ENCODE measurements around the gene BUD23. TPM values are rescaled to one million over a fixed set of nuclear protein-coding genes. Genes with fewer than 3 reads are reported as not detected.
A peak's percentile ranks its signal among the peaks of the same experiment; 100 is the strongest.

BUD23 gene
- total and polyA plus RNA-seq, 2 donors (not counting 3 experiments of a cell fraction or from before 2014, with no cell fraction given): 62.1 to 64.6 TPM

- Histone ChIP-seq H3K27me3 (ENCODE audit: control insufficient read depth in 2 of 2, insufficient read depth in 2 of 2, low read length in 2 of 2) (no peaks in the 10 kb centered on the region), H3K9me1 (replicated peaks; ENCODE audit: control insufficient read depth, extremely low read depth, insufficient read depth, low read length) (no peaks in the 10 kb centered on the region), H3K79me2 (ENCODE audit: control insufficient read depth, insufficient read depth, low read length) (no peaks in the 10 kb centered on the region), H3K36me3 (ENCODE audit: control insufficient read depth in 2 of 2, extremely low read depth in 1 of 2, insufficient read depth in 2 of 2, low read length in 2 of 2) (no peaks in the 10 kb centered on the region), H3K9ac (replicated peaks; ENCODE audit: extremely low read depth, insufficient read depth, low read length) (no peak overlapping the region), H3K27ac (ENCODE audit: insufficient read depth, low read depth, low read length) (no peak overlapping the region), H3K4me2 (ENCODE audit: insufficient read depth, low read length) (no peak overlapping the region), H3K4me1 (ENCODE audit: control insufficient read depth, extremely low read depth, insufficient read depth, low read length) (peaks cover 5% of the 10 kb centered on the region), H4K20me1 (replicated peaks; ENCODE audit: control insufficient read depth, extremely low read depth, insufficient read depth, low read length) (no peaks in the 10 kb centered on the region), H3K4me3 (replicated peaks in 1 of 3; ENCODE audit: insufficient read depth in 1 of 3, low read depth in 1 of 3, low read length in 3 of 3) (no peak overlapping the region), H2AFZ (ENCODE audit: low read depth, low read length) (no peak overlapping the region), H3K9me3 (replicated peaks; ENCODE audit: control insufficient read depth, insufficient read depth, low read length) (no peaks in the 10 kb centered on the region)
- BruUV-seq (replicated peaks): no TSS peak
- CTCF ChIA-PET: interaction anchor here (0.9 to 8.6 kb wide), 14 partner anchors 9 to 207 kb away, joined by 3 to 270 read pairs (median 9); partner anchors contain the start of gene VPS37D
- intact Hi-C loops (cut with micrococcal nuclease): no loop called here
- DNase-seq (ENCODE audit: low read depth, low spot score) (no peak), FAIRE-seq (peak; percentile 26)
- TF ChIP-seq FOS (IDR thresholded peaks at IDR 0.05; ENCODE audit: borderline replicate concordance, insufficient read depth, low read length) (no peak), MAX (IDR thresholded peaks at IDR 0.05; ENCODE audit: insufficient read depth, insufficient read length) (no peak), EZH2 (IDR thresholded peaks at IDR 0.05; ENCODE audit: borderline replicate concordance, low read depth, low read length, severe bottlenecking) (no peak), CTCF (IDR thresholded peaks at IDR 0.05; ENCODE audit: extremely low read depth in 1 of 2, insufficient read depth in 1 of 2, low read depth in 1 of 2, low read length in 2 of 2) (no peak), POLR2AphosphoS5 (IDR thresholded peaks at IDR 0.05; ENCODE audit: insufficient read depth, low read depth, low read length) (no peak), JUN (IDR thresholded peaks at IDR 0.05; ENCODE audit: borderline replicate concordance, insufficient read depth, insufficient read length, low read depth) (no peak), POLR2A (IDR thresholded peaks at IDR 0.05; ENCODE audit: low read depth, low read length) (no peak), GATA2 (IDR thresholded peaks at IDR 0.05; ENCODE audit: insufficient read depth, insufficient read length, low read depth, low read length) (no peak), MYC (IDR thresholded peaks at IDR 0.05; ENCODE audit: low read depth, low read length) (no peak)
- dilution Hi-C loops (cut with MboI; ENCODE audit: extremely low pct_ligation_motif_present, low sequenced_read_pairs): no loop called here
- POLR2A ChIA-PET: no interaction called here
Observed at GRCh38 chr7:73726083-73726466, 42.7 kb downstream of the BUD23 start.

Data from endothelial cell of umbilical vein (primary cell).